ENCODE results near the gene SPATA6.
"Not testable (repeated sequence)": the region's sequence is repeated elsewhere in the genome, so short reads cannot be mapped to it uniquely, and the experiment has no call there.

DNA sequence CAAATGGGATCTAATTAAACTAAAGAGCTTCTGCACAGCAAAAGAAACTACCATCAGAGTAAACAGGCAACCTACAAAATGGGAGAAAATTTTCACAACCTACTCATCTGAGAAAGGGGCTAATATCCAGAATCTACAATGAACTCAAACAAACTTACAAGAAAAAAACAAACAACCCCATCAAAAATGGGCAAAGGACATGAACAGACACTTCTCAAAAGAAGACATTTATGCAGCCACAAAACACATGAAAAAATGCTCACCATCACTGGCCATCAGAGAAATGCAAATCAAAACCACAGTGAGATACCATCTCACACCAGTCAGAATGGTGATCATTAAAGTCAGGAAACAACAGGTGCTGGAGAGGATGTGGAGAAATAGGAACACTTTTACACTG is 189.7 kb downstream of the SPATA6 start:
- not testable (repeated sequence) for TF ChIP-seq FOXM1 (IDR thresholded peaks at IDR 0.05; ENCODE audit: borderline replicate concordance); NFRKB (IDR thresholded peaks at IDR 0.05); ELF4 (IDR thresholded peaks at IDR 0.05); TARDBP (IDR thresholded peaks at IDR 0.05); SP1 (IDR thresholded peaks at IDR 0.05); BHLHE40 (IDR thresholded peaks at IDR 0.05; ENCODE audit: borderline replicate concordance); CTBP1 (IDR thresholded peaks at IDR 0.05; ENCODE audit: borderline replicate concordance)

Data from HEK293T (cell line).